GM18505 (cell line): ENCODE measurements around the gene NUP58.

Source experiments
- ATAC-seq: cut with Tn5 transposase; IDR thresholded peaks from one replicate; pipeline ENCODE4 v1.9.1; 2021; ENCODE audit not compliant: unreplicated experiment
- POLR2A ChIP-seq: IDR thresholded peaks from 4 replicates; pipeline ENCODE4 v1.6.1; 2011; ENCODE audit warnings: borderline replicate concordance; ENCODE audit not compliant: insufficient read depth, insufficient read length; ENCODE audit errors: extremely low read depth

NUP58 gene

DNA sequence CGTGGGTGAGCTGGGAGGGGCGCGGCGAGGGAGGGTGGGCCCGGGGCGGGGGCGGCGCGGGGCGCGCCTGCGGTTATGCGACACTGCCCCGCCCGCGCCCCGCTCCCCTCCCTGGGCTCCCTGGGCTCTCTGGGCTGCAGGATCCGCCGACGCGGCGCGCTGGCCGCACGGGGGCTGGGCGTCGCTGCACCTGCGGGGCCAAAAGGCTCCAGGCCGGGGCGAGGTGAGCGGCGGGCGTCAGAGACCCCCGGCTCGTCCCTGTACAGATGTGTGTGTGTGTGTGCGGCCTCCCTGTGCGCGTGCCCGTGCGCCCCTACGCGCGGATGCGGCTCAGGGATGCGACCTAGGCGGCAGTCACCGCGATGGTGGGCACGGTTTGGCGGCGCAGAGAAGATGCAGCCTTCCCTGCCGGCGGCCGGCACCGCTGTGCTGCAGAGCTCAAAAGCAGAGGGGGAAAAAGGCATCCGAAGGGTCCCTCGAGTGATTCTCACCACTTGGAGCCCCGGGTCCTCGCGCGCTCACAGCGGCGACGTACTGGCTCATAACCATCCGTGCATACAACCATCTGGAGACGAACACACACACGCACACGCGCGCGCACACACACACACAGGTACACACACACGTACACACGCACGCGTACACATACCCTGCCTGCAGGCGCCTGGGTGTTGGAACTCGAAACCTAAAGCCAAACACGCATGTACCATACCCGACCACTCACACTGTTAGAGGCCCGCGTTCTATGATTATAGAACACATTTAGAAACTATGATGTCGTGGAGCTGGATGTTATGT is 71.1 kb downstream of the NUP58 start:
- TF ChIP-seq POLR2A = no peak
- no peak for ATAC-seq

- no peak for TF ChIP-seq POLR2A
- no peak for ATAC-seq
Measured at GRCh38 chr13:25375727-25376358, 74.4 kb downstream of the NUP58 start.

GRCh38 chr13:25377244-25377962 is 76.0 kb downstream of the NUP58 start:
- no peak for ATAC-seq
- no peak for TF ChIP-seq POLR2A

GRCh38 chr13:25378528-25378927 is 77.1 kb downstream of the NUP58 start:
- no peak for TF ChIP-seq POLR2A
- ATAC-seq = no peak

- no peak for TF ChIP-seq POLR2A
- ATAC-seq = no peak
Measured at GRCh38 chr13:25379011-25379410, 77.6 kb downstream of the NUP58 start.

- TF ChIP-seq POLR2A = no peak
- ATAC-seq = no peak
Measured at GRCh38 chr13:25380082-25380481, 78.7 kb downstream of the NUP58 start.

DNA sequence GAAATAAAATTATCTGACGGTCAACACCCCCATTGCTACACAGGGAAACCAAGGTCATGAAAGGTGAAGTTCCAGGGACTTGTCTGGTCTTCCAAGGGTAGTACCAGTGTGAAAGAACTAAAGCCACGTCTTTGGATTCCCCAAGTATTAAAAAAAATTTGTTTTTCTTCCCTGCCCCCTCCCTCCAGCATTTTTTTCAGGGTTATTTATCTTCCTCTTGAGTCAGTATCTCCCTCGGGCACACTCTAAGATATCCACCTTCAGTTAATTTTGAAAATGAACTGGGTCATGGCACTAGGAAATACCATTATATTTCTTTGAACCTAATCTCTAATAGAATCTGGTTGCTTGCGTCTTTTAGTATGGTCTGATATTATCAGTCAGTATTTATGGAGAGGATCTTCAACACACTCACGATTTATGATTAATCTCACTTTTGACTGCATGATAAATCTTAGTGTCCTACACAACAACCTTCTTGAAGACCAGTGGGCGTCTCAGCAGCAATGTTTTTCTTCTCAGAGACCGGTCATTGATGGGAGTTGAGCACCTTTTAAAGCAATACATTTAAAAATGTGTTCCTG is 79.4 kb downstream of the NUP58 start:
- no peak for TF ChIP-seq POLR2A
- ATAC-seq = no peak

DNA sequence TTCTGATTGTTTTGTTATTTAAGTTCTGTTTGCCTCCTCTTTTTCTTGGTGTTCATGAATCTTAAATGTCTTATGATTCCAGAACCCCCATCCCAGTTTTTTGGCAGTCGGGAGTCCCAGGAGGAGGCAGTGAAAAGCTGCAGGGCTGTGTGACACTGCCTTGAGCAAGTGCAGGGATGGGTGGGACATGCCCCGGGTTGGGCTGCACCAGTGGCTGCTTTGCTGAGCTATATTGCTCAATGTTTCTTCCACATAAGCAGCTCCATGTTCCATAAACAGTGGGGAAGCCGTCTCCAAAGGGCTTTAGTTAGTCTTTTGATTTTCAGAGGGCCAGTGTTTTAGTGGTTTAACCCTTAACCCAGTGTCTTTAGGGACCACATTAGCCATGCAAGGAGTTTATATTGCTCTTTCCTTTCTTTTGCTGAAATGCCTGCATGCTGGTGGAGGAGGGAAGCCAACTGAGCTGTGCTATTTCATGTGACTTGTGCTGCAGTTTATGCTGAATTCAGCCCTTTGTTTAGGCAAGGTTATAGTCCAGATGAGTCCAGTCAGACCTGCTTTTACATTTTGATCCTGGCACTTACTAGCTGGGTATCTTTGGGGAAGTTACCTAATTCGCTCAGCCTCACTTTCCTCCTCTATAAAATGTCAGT is 83.5 kb downstream of the NUP58 start:
- no peak for ATAC-seq
- TF ChIP-seq POLR2A = no peak

- TF ChIP-seq POLR2A = no peak
- ATAC-seq = no peak
Measured at GRCh38 chr13:25391932-25392331, 90.5 kb downstream of the NUP58 start.
